ENCODE measurements around the gene FOXE3.

Gene FOXE3

DNA sequence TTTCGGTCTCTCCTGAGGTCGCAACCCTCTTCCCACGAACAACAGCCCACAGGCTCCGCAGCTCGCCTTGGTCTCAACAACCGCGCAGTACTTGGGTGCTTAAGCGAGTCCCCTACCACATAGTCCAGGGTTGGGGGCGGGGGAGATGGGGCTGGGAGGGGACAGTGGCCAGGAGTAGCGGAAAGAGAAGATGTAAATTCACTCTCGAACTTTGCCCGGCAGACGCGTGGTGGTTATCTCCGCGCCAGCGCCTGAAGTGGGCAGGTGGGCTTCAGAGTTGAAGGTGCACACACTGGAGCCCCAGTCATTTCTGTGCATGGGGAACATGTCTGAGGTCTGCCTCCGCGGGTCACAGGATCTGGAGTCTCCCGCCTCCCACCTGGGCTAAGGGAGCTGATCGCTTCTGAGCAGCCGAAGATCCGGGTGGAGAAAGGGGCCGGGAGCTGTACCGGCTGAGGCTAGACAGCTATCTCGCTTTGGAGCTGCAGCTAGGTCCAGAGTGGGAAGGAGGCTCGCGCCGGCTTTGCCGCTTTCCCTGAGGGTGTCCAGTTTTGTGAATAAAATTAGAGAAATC, 17.5 kb downstream of the FOXE3 start:
- H3K4me3 ChIP-seq (ENCODE audit: low read depth, low read length), result no peak overlapping the region
- TF ChIP-seq, protein P1, sequence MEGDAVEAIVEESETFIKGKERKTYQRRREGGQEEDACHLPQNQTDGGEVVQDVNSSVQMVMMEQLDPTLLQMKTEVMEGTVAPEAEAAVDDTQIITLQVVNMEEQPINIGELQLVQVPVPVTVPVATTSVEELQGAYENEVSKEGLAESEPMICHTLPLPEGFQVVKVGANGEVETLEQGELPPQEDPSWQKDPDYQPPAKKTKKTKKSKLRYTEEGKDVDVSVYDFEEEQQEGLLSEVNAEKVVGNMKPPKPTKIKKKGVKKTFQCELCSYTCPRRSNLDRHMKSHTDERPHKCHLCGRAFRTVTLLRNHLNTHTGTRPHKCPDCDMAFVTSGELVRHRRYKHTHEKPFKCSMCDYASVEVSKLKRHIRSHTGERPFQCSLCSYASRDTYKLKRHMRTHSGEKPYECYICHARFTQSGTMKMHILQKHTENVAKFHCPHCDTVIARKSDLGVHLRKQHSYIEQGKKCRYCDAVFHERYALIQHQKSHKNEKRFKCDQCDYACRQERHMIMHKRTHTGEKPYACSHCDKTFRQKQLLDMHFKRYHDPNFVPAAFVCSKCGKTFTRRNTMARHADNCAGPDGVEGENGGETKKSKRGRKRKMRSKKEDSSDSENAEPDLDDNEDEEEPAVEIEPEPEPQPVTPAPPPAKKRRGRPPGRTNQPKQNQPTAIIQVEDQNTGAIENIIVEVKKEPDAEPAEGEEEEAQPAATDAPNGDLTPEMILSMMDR (IDR thresholded peaks at IDR 0.05; ENCODE audit: borderline replicate concordance, insufficient read depth, low read depth, low read length), result no peak

- TF ChIP-seq, protein P1 (IDR thresholded peaks at IDR 0.05; ENCODE audit: borderline replicate concordance, insufficient read depth, low read depth, low read length), result no peak
- H3K4me3 ChIP-seq (ENCODE audit: low read depth, low read length), result no peak overlapping the region
Measured at GRCh38 chr1:47434051-47434842, 18.2 kb downstream of the FOXE3 start.

- peak overlapping the region; percentile 77 for H3K4me3 ChIP-seq (ENCODE audit: low read depth, low read length)
- TF ChIP-seq, protein P1 (IDR thresholded peaks at IDR 0.05; ENCODE audit: borderline replicate concordance, insufficient read depth, low read depth, low read length), result no peak
Measured at GRCh38 chr1:47435506-47436303, 19.6 kb downstream of the FOXE3 start.

DNA sequence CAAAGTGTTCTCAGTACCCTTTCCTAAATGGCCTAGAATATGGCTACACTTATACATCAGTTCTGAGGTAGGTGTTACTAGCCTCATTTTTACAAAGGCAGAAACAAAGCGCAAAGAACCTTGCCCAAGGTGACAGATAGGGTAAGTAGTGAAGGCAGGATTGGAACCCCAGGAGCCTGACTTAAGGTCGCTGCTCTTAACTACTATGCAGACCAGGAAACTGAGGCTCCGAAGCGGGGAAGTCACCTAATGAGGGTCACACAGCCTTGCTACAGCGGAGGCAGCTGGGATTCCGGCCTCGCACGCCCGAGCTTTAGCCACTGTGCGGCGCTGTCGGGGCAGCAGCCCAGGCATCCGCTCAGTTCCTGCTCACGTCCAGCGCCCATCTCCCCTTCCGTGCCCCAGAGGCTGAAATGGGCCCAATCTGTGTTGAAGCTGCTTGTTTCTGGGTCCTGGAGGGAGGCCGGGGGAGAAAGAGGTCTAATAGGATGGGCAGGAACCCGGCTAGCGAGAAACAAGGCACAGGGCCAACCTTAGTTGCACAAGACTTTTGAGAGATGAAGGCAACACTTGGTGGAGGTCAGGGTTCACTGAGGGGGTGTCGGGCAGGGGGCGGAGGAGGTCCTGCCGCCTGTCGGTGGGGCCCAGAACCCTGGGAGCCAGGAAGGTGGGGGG, 20.4 kb downstream of the FOXE3 start:
- peak overlapping the region; percentile 77 for H3K4me3 ChIP-seq (ENCODE audit: low read depth, low read length)
- TF ChIP-seq, protein P1 (IDR thresholded peaks at IDR 0.05; ENCODE audit: borderline replicate concordance, insufficient read depth, low read depth, low read length), result peak; percentile 100

- peak overlapping the region; percentile 77 for H3K4me3 ChIP-seq (ENCODE audit: low read depth, low read length)
- TF ChIP-seq, protein P1 (IDR thresholded peaks at IDR 0.05; ENCODE audit: borderline replicate concordance, insufficient read depth, low read depth, low read length), result no peak
Measured at GRCh38 chr1:47436979-47437446, 20.9 kb downstream of the FOXE3 start.

GRCh38 chr1:47437447-47438164, 21.5 kb downstream of the FOXE3 start, which contains the start of gene FOXD2:
Gene FOXD2, plus strand, starts transcription at chr1:47438044. Its CDS starts 92 bp downstream, at chr1:47438136.
- TF ChIP-seq, protein P1 (IDR thresholded peaks at IDR 0.05; ENCODE audit: borderline replicate concordance, insufficient read depth, low read depth, low read length), result peak; percentile 90
- peak within 1 kb of the TSS; percentile 77 for H3K4me3 ChIP-seq (ENCODE audit: low read depth, low read length)

Measured in GM12875 (cell line).